Raji (cell line): ENCODE data around the gene TMEM125.

Experiments used
- POLR2A ChIP-seq: IDR thresholded peaks from 2 replicates; pipeline ENCODE4 v1.6.1; 2011; ENCODE audit warnings: low read depth, low read length, control low read depth; ENCODE audit not compliant: insufficient read depth

TMEM125 gene

DNA sequence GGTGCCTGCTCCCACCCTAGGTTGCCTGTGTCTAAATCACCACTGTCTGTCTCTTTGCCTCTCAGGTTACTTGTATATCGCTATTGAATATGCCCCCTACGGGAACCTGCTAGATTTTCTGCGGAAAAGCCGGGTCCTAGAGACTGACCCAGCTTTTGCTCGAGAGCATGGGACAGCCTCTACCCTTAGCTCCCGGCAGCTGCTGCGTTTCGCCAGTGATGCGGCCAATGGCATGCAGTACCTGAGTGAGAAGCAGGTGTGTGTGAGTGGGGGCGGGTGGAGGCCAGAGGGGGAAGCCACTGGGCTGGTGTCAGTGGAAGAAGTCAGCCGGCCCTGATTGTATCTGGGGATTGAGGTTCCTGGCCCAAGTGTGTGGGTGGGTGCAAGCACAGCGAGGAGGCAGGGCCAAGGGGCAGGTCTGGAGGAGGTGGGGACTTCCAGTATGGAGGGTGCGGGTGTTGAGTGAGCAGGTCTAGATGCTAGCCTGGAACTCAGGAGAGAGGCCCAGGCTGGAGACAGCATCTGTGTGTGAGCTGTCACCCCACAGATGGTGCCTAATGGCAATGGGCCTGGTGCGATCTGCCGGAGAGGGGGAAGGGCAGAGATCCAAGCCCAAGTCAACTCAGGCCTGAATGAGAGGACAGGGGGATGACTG, 48.2 kb downstream of the TMEM125 start:
- TF ChIP-seq POLR2A, result no peak

DNA sequence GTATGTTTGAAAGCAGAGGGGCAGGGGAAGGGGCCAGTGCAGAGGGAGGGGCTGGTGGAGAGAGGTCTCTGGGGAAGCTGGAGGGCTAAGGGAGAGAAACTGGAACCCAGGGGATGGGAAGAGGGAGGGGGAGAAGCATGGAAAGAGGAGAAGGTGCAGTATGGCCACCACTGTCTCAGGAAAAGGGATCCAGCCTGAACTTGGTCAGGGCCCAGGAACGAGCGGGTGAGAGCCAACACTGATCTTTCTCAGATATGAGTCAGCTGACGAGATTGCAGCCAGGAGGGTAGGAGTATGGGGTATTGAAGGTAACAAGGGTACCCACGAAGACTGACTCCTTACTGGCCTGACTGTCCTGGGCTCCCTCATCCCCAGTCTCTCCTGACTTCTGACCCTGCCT, 49.0 kb downstream of the TMEM125 start:
- TF ChIP-seq POLR2A, result no peak

GRCh38 chr1:43319288-43319687, 49.5 kb downstream of the TMEM125 start:
- TF ChIP-seq POLR2A, result no peak

- no peak for TF ChIP-seq POLR2A
These were observed 50.0 kb downstream of the TMEM125 start for GRCh38 chr1:43319766-43320165.

GRCh38 chr1:43321331-43321891, 51.6 kb downstream of the TMEM125 start:
- TF ChIP-seq POLR2A, result no peak

DNA sequence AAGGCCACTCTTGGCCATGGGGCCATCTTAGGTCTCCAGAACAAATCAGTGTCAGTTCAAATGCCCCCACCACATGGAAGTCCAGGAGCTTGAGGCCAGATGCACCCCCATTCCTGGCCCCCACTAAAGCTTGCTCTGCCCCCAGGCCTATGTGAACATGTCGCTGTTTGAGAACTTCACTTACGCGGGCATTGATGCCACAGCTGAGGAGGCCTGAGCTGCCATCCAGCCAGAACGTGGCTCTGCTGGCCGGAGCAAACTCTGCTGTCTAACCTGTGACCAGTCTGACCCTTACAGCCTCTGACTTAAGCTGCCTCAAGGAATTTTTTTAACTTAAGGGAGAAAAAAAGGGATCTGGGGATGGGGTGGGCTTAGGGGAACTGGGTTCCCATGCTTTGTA, 52.7 kb downstream of the TMEM125 start:
- no peak for TF ChIP-seq POLR2A
